ENCODE measurements around the gene TUBGCP6.

The TUBGCP6 gene

DNA sequence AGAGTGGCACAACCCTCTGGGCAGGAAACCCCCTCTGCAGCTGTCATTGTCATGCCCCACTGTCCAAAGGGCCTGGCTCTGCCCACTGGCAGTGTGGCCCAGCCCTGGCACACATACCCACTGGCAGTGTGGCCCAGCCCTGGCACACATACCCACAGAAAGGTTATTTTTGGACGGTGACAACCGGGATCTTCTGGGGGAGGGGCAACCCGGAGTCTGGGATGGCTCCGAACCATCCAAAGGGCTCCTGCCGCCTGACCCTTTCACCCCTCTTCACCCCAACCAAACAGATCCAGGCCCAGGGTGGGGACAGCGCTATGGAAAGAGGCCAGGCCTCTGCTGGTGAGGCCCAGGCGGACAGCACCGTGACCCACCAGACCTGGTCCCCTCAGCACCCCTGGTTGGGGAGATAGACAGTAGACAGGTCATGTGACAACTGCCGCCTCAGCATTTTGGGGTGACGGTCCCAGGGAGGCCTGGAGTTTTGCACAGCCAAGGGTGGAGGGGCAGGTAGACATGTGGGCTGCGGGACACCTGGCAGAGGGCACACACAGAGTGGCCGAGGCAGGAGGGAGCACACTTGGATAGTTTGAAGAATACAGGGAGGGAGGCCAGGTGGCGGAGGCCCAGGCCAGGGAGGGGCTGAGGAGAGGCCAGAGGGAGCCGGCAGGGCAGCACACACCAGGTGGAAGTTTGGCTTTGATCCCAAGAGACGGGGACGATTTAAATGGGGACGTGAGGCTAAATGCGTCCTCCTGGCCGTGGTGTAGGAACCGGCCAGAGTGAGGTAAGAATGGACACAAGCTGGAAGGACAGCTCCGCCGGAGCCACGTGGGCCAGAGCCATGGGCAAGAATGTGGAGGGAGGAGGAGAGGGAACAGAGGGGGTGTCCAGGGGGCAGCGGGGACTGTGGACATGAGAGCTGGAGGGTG, 13.8 kb upstream of the TUBGCP6 start:
- no peak for FAIRE-seq
- no peak for DNase-seq (ENCODE audit: insufficient read length, low spot score)
- TF ChIP-seq POLR2AphosphoS5 (IDR thresholded peaks at IDR 0.05; ENCODE audit: low read depth, low read length) = no peak
- TF ChIP-seq POLR2A (IDR thresholded peaks at IDR 0.05; ENCODE audit: low read depth, low read length) = no peak
- no peak for TF ChIP-seq PAX5 (IDR thresholded peaks at IDR 0.05; ENCODE audit: insufficient read depth, low read length, severe bottlenecking)
- no peak for TF ChIP-seq TAF1 (IDR thresholded peaks at IDR 0.05; ENCODE audit: low read depth, low read length)

DNA sequence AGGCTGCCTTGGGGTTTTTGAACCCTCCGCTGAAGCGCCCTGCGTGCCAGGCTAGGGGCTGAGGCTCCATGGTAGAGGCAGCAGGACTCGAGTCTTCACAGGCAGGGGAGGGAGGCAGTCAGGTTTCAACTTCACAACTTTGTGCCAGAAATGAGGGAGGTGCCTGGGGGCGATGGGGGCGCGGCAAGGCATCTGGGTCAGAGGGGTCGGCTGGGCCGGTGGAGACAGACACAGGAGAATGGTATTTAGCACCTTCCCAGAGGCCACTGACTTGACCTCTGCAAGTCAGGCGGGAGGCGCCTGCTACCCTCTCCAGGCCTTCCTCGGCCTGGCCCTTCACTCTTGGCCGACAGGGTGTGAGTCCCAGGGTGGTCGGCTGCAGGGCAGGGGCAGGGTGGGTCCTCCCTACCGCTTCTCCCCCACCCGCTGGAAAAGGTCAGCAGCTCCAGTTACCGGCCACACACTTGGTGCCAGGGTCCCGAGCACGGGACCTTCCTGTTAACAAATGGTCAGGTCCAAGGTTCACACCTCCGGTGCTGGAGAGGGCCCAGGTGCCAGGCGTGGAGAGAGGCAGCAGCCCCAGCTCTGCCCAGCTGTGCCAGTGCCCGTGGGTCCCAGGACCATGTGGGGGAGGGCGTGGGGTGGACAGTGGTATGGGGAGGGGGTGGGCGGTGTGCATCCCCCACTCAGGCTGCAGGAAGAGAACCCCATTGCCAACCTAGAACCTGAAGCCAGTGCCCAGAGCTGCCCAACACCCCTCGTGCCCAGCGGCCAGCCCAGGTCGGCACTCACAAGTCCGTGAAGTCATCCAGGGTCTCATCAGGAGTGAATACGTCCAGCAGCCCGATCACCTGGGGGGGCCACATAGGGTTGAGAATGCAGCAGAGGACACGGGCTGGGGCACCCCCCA, 12.9 kb upstream of the TUBGCP6 start:
- no peak for FAIRE-seq
- TF ChIP-seq TAF1 (IDR thresholded peaks at IDR 0.05; ENCODE audit: low read depth, low read length) (no peak), SPI1 (IDR thresholded peaks at IDR 0.05; ENCODE audit: low read depth, low read length) (no peak), POLR2A (IDR thresholded peaks at IDR 0.05; ENCODE audit: low read depth, low read length) (no peak), POLR2AphosphoS5 (IDR thresholded peaks at IDR 0.05; ENCODE audit: low read depth, low read length) (no peak), POU2F2 (IDR thresholded peaks at IDR 0.05; ENCODE audit: low read depth, low read length) (no peak), PAX5 (IDR thresholded peaks at IDR 0.05; ENCODE audit: insufficient read depth, low read length, severe bottlenecking) (no peak)
- no peak for DNase-seq (ENCODE audit: insufficient read length, low spot score)

DNA sequence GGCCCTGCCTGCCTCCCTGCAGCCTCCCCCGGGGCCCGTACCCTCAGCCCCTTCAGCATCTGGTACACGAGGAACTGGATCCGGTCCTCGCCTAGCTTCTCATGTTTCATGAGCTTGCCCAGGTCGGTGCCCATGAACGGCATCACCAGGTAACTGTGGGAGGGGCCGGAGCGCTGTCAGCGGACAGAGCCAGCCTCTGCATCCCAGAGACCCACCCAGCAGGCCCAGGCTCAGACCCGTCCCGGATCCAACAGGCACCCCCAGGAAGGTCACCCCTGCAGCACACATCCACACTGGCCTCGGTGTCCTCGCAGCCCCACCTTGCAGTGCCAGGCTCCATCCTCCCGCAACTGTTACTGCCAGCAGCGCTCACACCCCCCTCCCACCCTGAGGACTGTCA, 12.2 kb upstream of the TUBGCP6 start:
- FAIRE-seq (no peak), DNase-seq (ENCODE audit: insufficient read length, low spot score) (no peak)
- TF ChIP-seq TAF1 (IDR thresholded peaks at IDR 0.05; ENCODE audit: low read depth, low read length) = no peak
- TF ChIP-seq POLR2A (IDR thresholded peaks at IDR 0.05; ENCODE audit: low read depth, low read length) = no peak

DNA sequence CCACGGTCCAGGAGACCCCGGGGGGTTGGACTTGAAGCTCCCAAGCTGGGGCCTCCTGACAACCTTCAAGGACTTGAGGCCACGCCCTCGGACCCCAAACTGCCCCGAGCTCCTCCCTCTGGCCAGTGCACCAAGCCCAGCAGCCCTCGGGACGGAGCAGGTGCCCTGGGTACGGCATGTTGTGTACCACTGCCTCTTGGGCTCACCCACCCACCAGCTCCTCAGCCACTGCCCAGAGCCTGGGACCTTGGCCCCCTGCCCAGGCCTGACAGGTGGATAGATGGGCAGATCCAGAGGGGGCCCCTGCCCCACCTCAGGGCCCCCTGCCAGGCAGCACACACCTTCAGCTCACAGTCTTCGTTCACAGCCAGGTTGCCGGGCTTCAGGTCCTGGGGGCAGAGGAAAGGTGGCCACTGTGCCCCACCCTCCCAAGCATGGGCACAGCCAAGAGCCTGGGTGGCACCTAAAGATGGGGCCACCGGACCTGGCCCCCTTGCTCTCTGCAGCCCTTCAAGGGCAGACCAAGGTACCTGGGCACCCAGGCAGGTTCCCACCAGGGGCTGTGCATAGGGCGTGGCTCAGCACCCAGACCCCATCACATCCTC, 11.5 kb upstream of the TUBGCP6 start:
- TF ChIP-seq SPI1 (IDR thresholded peaks at IDR 0.05; ENCODE audit: low read depth, low read length) = no peak
- TF ChIP-seq PAX5 (IDR thresholded peaks at IDR 0.05; ENCODE audit: insufficient read depth, low read length, severe bottlenecking) = no peak
- TF ChIP-seq POLR2AphosphoS5 (IDR thresholded peaks at IDR 0.05; ENCODE audit: low read depth, low read length) = no peak
- TF ChIP-seq POLR2A (IDR thresholded peaks at IDR 0.05; ENCODE audit: low read depth, low read length) = no peak
- no peak for TF ChIP-seq POU2F2 (IDR thresholded peaks at IDR 0.05; ENCODE audit: low read depth, low read length)
- no peak for TF ChIP-seq TAF1 (IDR thresholded peaks at IDR 0.05; ENCODE audit: low read depth, low read length)
- DNase-seq (ENCODE audit: insufficient read length, low spot score) (no peak), FAIRE-seq (no peak)

DNA sequence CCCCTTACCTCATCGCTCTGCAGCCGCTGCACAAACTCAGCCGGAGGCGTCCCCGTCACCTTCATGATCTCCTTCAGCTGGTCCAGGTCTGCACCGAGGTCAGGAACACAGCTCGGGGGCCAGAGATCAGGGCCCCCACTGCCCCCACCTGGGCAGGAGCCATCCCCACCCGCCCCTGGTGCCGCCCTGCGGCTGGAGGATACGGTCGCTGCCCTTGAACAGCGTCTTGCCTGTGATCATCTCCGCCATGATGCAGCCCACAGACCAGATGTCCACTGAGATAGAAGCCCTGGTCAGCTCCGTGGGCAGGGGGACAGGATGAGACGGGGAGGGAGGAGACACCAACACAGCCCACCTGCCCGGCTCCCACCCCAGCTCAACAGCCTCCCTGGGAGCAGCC, 10.8 kb upstream of the TUBGCP6 start:
- FAIRE-seq = no peak
- no peak for TF ChIP-seq POLR2A (IDR thresholded peaks at IDR 0.05; ENCODE audit: low read depth, low read length)
- no peak for TF ChIP-seq TAF1 (IDR thresholded peaks at IDR 0.05; ENCODE audit: low read depth, low read length)
- TF ChIP-seq POU2F2 (IDR thresholded peaks at IDR 0.05; ENCODE audit: low read depth, low read length) = no peak
- no peak for TF ChIP-seq SPI1 (IDR thresholded peaks at IDR 0.05; ENCODE audit: low read depth, low read length)
- no peak for TF ChIP-seq POLR2AphosphoS5 (IDR thresholded peaks at IDR 0.05; ENCODE audit: low read depth, low read length)
- no peak for TF ChIP-seq PAX5 (IDR thresholded peaks at IDR 0.05; ENCODE audit: insufficient read depth, low read length, severe bottlenecking)
- DNase-seq (ENCODE audit: insufficient read length, low spot score) = no peak

DNA sequence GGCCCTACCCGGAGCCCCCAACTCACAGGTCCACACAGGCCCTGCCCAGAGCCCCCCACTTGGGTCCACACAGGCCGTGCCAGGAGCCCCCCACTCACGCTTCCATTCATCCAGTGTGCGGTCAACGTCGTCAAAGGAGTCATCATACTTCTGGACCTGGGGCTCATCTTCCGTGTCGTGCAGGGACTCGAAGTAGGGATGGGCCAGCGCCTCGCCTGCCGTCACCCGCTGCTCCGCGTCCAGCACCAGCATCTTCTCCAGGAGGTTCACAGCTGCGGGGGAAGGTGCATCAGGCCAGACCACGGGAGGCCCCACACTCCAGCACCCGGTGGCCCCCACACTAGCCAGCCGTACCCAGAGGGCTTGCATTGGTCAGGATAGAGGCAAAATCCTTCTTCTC, 10.3 kb upstream of the TUBGCP6 start:
- TF ChIP-seq PAX5 (IDR thresholded peaks at IDR 0.05; ENCODE audit: insufficient read depth, low read length, severe bottlenecking) = no peak
- TF ChIP-seq POLR2AphosphoS5 (IDR thresholded peaks at IDR 0.05; ENCODE audit: low read depth, low read length) = no peak
- TF ChIP-seq POLR2A (IDR thresholded peaks at IDR 0.05; ENCODE audit: low read depth, low read length) = no peak
- no peak for TF ChIP-seq TAF1 (IDR thresholded peaks at IDR 0.05; ENCODE audit: low read depth, low read length)
- no peak for TF ChIP-seq SPI1 (IDR thresholded peaks at IDR 0.05; ENCODE audit: low read depth, low read length)
- TF ChIP-seq POU2F2 (IDR thresholded peaks at IDR 0.05; ENCODE audit: low read depth, low read length) = no peak
- no peak for FAIRE-seq
- DNase-seq (ENCODE audit: insufficient read length, low spot score) = no peak

DNA sequence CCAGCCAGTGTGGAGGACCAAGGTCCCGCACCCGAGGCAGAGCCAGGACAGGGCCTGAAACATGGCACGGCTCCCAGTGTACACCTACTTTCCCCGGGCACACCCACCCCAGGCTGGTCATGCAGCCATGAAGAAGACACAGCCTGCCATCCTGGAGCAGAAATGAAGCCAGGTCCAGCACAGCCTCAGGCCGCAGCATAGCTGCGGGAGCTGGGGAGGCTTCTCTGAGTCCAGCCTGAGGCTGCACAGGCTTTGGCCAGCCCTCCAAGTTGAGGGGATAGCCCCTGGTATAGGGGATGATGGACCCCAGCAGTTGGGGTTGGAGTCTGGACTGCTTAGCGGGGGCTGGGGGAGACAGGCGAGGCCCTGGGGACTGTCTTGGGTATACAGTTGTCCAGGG, 9.1 kb upstream of the TUBGCP6 start:
- TF ChIP-seq POLR2A (IDR thresholded peaks at IDR 0.05; ENCODE audit: low read depth, low read length) (no peak), SPI1 (IDR thresholded peaks at IDR 0.05; ENCODE audit: low read depth, low read length) (no peak), PAX5 (IDR thresholded peaks at IDR 0.05; ENCODE audit: insufficient read depth, low read length, severe bottlenecking) (no peak)
- no peak for FAIRE-seq

DNA sequence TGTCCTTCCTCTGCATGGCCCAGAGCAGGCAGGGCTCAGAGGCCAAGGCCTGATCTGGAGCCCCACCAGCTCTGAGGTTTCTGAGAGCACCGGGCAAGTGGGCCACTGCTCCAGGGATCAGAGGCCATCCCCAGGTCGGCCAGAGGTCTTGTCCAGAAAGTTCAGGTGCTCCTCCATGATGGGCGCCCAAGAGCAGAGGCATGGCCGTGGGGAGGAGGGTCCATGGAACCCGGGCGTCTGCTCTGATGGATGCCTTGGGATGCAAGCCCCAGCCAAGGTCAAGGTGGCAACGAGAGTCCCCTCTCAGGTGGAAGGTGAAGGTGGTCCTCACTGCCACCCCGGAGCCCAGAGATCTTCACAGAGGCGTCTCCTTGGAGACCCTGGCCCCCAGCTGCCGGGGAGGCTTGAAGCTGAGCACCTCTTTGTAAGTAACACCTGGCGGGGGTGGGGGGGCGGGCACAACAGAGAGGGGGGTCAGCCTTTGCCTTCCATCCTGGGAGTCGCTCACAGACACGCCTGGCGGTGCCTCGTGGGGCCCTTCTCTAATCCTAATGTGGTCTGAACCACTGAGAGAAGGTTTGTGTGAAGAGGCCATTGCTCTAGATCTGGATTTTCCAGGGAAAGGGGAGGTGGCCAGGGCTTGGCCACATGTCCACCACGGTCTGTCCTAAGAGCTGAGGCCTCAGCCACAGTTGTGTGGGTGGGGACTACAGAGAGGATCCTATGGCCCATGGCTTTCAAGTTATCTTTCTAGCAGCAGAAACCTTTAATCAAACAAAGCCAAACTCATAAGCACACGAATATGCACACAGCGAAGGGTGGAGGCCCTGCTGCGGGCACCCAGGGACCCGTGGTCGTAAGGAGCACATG, 8.5 kb upstream of the TUBGCP6 start:
- DNase-seq (ENCODE audit: insufficient read length, low spot score) (no peak), FAIRE-seq (no peak)
- no peak for TF ChIP-seq POLR2A (IDR thresholded peaks at IDR 0.05; ENCODE audit: low read depth, low read length)
- no peak for TF ChIP-seq PAX5 (IDR thresholded peaks at IDR 0.05; ENCODE audit: insufficient read depth, low read length, severe bottlenecking)
- TF ChIP-seq POU2F2 (IDR thresholded peaks at IDR 0.05; ENCODE audit: low read depth, low read length) = no peak
- TF ChIP-seq SPI1 (IDR thresholded peaks at IDR 0.05; ENCODE audit: low read depth, low read length) = no peak
- no peak for TF ChIP-seq POLR2AphosphoS5 (IDR thresholded peaks at IDR 0.05; ENCODE audit: low read depth, low read length)
- no peak for TF ChIP-seq TAF1 (IDR thresholded peaks at IDR 0.05; ENCODE audit: low read depth, low read length)

More for the DNA sequence above, 9.1 kb upstream of the TUBGCP6 start:
- DNase-seq (ENCODE audit: insufficient read length, low spot score) = no peak
